SK-N-SH (cell line): Measurements from ENCODE around the gene RDX.

Source experiments
- POLR2AphosphoS5 ChIP-seq: IDR thresholded peaks from 2 replicates; pipeline ENCODE4 v1.6.1; 2012; ENCODE audit warnings: low read depth, low read length
- RAD21 ChIP-seq: IDR thresholded peaks from 2 replicates; pipeline ENCODE4 v1.6.1; 2012; ENCODE audit warnings: mild to moderate bottlenecking, low read length
- REST ChIP-seq: IDR thresholded peaks from 2 replicates; pipeline ENCODE4 v1.6.1; 2012; ENCODE audit warnings: mild to moderate bottlenecking, low read depth, low read length, moderate library complexity

DNA sequence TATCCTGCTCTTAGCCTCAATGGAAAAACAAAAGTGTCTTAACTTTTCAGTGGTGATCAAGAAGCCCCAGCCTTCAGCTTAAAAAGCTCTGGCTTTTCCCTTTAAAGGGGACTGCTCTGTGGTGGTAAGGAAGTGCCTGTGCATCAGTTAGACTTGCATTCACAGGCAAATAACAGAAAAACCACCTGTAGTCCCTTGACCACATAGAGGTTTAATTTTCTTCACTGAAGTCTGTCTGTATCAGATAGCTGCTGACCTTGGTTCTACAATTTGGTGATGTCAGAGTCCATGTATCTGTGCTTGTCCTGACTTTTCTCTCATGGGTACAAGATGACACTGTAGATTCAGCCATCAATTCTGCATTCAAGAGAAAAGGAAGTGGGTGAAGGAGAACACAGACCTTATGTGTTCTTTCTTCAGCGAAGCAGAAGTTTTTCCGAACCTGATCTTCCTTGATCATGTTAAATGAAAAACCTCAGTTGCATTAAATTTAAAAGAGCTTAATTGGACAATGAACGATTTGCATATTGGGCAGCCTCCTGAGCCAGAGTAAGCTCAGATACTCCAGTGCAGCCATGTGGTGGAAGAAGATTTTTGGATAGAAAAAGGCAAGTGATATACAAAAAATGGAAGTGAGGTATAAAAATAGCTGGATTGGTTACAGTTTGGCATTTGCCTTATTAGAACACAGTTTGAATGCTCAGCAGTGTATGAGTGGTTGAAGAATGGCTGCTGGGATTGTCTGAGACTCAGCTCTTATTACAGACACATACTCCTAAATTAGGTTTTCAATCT lies 43.2 kb upstream of the RDX start:
- TF ChIP-seq POLR2AphosphoS5 (no peak), REST (no peak), RAD21 (no peak)
